Endodermal cell (in vitro differentiated cells): ENCODE results near the gene PLCXD1. TPM values are rescaled to one million over a fixed set of nuclear protein-coding genes. Genes with fewer than 3 reads are reported as not detected.
A peak's percentile ranks its signal among the peaks of the same experiment; 100 is the strongest.
"Not testable (repeated sequence)": the region's sequence is repeated elsewhere in the genome, so short reads cannot be mapped to it uniquely, and the experiment has no call there.

Experiments
- DNase-seq: peaks from one replicate; pipeline ENCODE4 v3.0.0-alpha.2; 2017
- H3K27ac ChIP-seq: 2 replicates; pipeline ENCODE4 v1.5.1; 2013; ENCODE audit warnings: mild to moderate bottlenecking, low read depth, low read length, moderate library complexity
- H3K27me3 ChIP-seq: 2 replicates; pipeline ENCODE4 v1.6.1; 2013; ENCODE audit warnings: mild to moderate bottlenecking, low read length, moderate library complexity; ENCODE audit not compliant: insufficient read depth, control insufficient read depth, poor library complexity, severe bottlenecking
- H3K36me3 ChIP-seq: 2 replicates; pipeline ENCODE4 v1.7.0; 2013; ENCODE audit warnings: mild to moderate bottlenecking, low read length, moderate library complexity; ENCODE audit not compliant: control insufficient read depth, insufficient read depth
- H3K4me1 ChIP-seq: one replicate; pipeline ENCODE4 v1.7.0; 2013; ENCODE audit warnings: low read length; ENCODE audit not compliant: control insufficient read depth, insufficient read depth
- H3K4me3 ChIP-seq: 2 replicates; pipeline ENCODE4 v1.5.1; 2013; ENCODE audit warnings: mild to moderate bottlenecking, low read length, moderate library complexity
- H3K9ac ChIP-seq: 2 replicates; pipeline ENCODE4 v1.6.1; 2013; ENCODE audit warnings: mild to moderate bottlenecking, low read length, moderate library complexity; ENCODE audit not compliant: poor library complexity, severe bottlenecking; ENCODE audit errors: extremely low read depth
- H3K9me3 ChIP-seq: 2 replicates; pipeline ENCODE4 v1.6.1; 2013; ENCODE audit warnings: mild to moderate bottlenecking, low read length, moderate library complexity; ENCODE audit not compliant: control insufficient read depth
- H3K27ac Mint-ChIP-seq: 2 replicates; pipeline ENCODE4 v1.8.0; 2020; ENCODE audit warnings: mixed read lengths
- H3K27me3 Mint-ChIP-seq: 2 replicates; pipeline ENCODE4 v1.8.0; 2021; ENCODE audit warnings: mild to moderate bottlenecking, mixed read lengths; ENCODE audit not compliant: insufficient read depth
- H3K36me3 Mint-ChIP-seq: 2 replicates; pipeline ENCODE4 v1.8.0; 2020; ENCODE audit warnings: low read depth, mixed read lengths
- H3K4me1 Mint-ChIP-seq: 2 replicates; pipeline ENCODE4 v1.8.0; 2020; ENCODE audit warnings: mixed read lengths
- H3K4me3 Mint-ChIP-seq: 2 replicates; pipeline ENCODE4 v1.8.0; 2020; ENCODE audit warnings: mild to moderate bottlenecking, moderate library complexity, mixed read lengths
- H3K9me3 Mint-ChIP-seq: 2 replicates; pipeline ENCODE4 v1.8.0; 2020; ENCODE audit warnings: mild to moderate bottlenecking, mixed read lengths
- CTCF ChIP-seq: fragments of 200-600 bp; sonication (generic); conservative IDR thresholded peaks from 2 replicates; pipeline ENCODE4 v1.5.0; 2021; ENCODE audit warnings: antibody characterized with exemption, mild to moderate bottlenecking
- WGBS, 2 experiments: methylation state at CpG; one replicate each; pipeline versions ENCODE4 v1.1.5 to v1.1.7; 2013; ENCODE audit warnings: missing lambda C conversion rate in 2 of 2, mixed read lengths in 1 of 2; ENCODE audit not compliant: insufficient coverage in 1 of 2, insufficient read length in 1 of 2; 5-methylcytosine and 5-hydroxymethylcytosine counted together
- total RNA-seq, 2 donors: library from RNA; stranded (reverse); fragmentation: NEBNext Ultra II Directional in 1 of 2; extraction: Animal tissue kit (Norgen Biotek cat#: 25700) in 1 of 2; gene quantifications; 2 replicates in 1 of 2; 3 replicates in 1 of 2; pipeline ENCODE4 v1.2.1, GENCODE V29; 2021

Gene PLCXD1
- total RNA-seq, 2 donors from 2014 or later, result 70.3 to 96.9 TPM

- Mint-ChIP-seq H3K27ac (peak overlapping the region; percentile 93), H3K4me3 (peak overlapping the region; percentile 83), H3K27me3 (no peaks in the 10 kb centered on the region), H3K36me3 (peaks cover 2% of the 10 kb centered on the region), H3K4me1 (peaks cover 5% of the 10 kb centered on the region), H3K9me3 (peaks cover 2% of the 10 kb centered on the region)
- Histone ChIP-seq H3K4me1 (no peaks in the 10 kb centered on the region), H3K27ac (peak overlapping the region; percentile 38), H3K4me3 (peak overlapping the region; percentile 83), H3K9ac (peak overlapping the region; percentile 95), H3K36me3 (peaks cover 17% of the 10 kb centered on the region), H3K9me3 (no peaks in the 10 kb centered on the region), H3K27me3 (no peaks in the 10 kb centered on the region)
- no peak for DNase-seq
- WGBS, 2 experiments, result 0 to 1% methylated on average over 17 to 41 of the region's 41 CpGs
- no peak for TF ChIP-seq CTCF
These were observed 38.5 kb downstream of the PLCXD1 start for GRCh38 chrX:319579-320125.

- Mint-ChIP-seq H3K4me3 (peak overlapping the region; percentile 83), H3K27ac (peak overlapping the region; percentile 93), H3K9me3 (peaks cover 2% of the 10 kb centered on the region), H3K36me3 (peaks cover 2% of the 10 kb centered on the region), H3K27me3 (no peaks in the 10 kb centered on the region), H3K4me1 (peaks cover 5% of the 10 kb centered on the region)
- Histone ChIP-seq H3K36me3 (peaks cover 11% of the 10 kb centered on the region), H3K9me3 (no peaks in the 10 kb centered on the region), H3K4me1 (no peaks in the 10 kb centered on the region), H3K27me3 (no peaks in the 10 kb centered on the region), H3K4me3 (peak overlapping the region; percentile 83), H3K27ac (no peak overlapping the region), H3K9ac (peak overlapping the region; percentile 95)
- 22 to 27% methylated on average over 13 to 24 of the region's 24 CpGs for WGBS, 2 experiments
- TF ChIP-seq CTCF, result no peak
- no peak for DNase-seq
These were observed 39.1 kb downstream of the PLCXD1 start for GRCh38 chrX:320126-320783.

GRCh38 chrX:323721-324628 is 42.8 kb downstream of the PLCXD1 start:
- Mint-ChIP-seq H3K36me3 (peaks cover 2% of the 10 kb centered on the region), H3K27me3 (no peaks in the 10 kb centered on the region), H3K4me1 (peaks cover 5% of the 10 kb centered on the region), H3K4me3 (no peak overlapping the region), H3K27ac (peak overlapping the region; percentile 79), H3K9me3 (peaks cover 1% of the 10 kb centered on the region)
- Histone ChIP-seq H3K4me3 (no peak overlapping the region), H3K27ac (no peak overlapping the region), H3K9me3 (no peaks in the 10 kb centered on the region), H3K4me1 (no peaks in the 10 kb centered on the region), H3K36me3 (no peaks in the 10 kb centered on the region), H3K9ac (no peak overlapping the region), H3K27me3 (no peaks in the 10 kb centered on the region)
- TF ChIP-seq CTCF, result peak; percentile 56
- peak; percentile 88 for DNase-seq
- WGBS, 2 experiments, result 48 to 63% methylated on average over 17 to 35 of the region's 38 CpGs

GRCh38 chrX:324664-325063 is 43.5 kb downstream of the PLCXD1 start:
- H3K27me3 ChIP-seq, H3K27me3 Mint-ChIP-seq, H3K4me3 Mint-ChIP-seq, H3K4me1 Mint-ChIP-seq, H3K9ac ChIP-seq, H3K9me3 Mint-ChIP-seq, H3K27ac ChIP-seq, H3K4me3 ChIP-seq, H3K9me3 ChIP-seq, H3K36me3 ChIP-seq, H3K36me3 Mint-ChIP-seq, DNase-seq, H3K27ac Mint-ChIP-seq, H3K4me1 ChIP-seq: not testable (repeated sequence)
- 92 to 97% methylated on average over 14 of the region's 14 CpGs for WGBS, 2 experiments
